Ascending aorta (tissue), 2 donors: ENCODE data around the gene ARAP1. TPM values are rescaled to one million over a fixed set of nuclear protein-coding genes. Genes with fewer than 3 reads are reported as not detected.

Experiments
- DNase-seq, 2 donors: peaks; one replicate each; pipeline ENCODE4 v3.0.0-alpha.2; 2019; ENCODE audit warnings: low spot score in 2 of 2
- H3K27ac ChIP-seq, 2 donors: fragments of 200-600 bp; sonication (generic); one replicate each; pipeline ENCODE4 v1.5.1; 2016 to 2017; ENCODE audit warnings: mild to moderate bottlenecking in 1 of 2
- H3K27me3 ChIP-seq: fragments of 200-600 bp; sonication (generic); one replicate; pipeline ENCODE4 v1.5.1; 2017
- H3K36me3 ChIP-seq, 2 donors: fragments of 200-600 bp; sonication (generic); one replicate each; pipeline ENCODE4 v1.5.1; 2016
- H3K4me1 ChIP-seq, 2 donors: fragments of 200-600 bp; sonication (generic); one replicate each; pipeline ENCODE4 v1.5.1; 2016 to 2017; ENCODE audit warnings: mild to moderate bottlenecking in 1 of 2
- H3K4me3 ChIP-seq, 2 donors: fragments of 200-600 bp; sonication (generic); one replicate each; pipeline ENCODE4 v1.5.1; 2016 to 2017; ENCODE audit warnings: mild to moderate bottlenecking in 1 of 2
- H3K9me3 ChIP-seq, 2 donors: fragments of 200-600 bp; sonication (generic); one replicate each; pipeline ENCODE4 v1.5.1; 2016
- CTCF ChIP-seq, 3 experiments: fragments of 200-600 bp in 2 of 3; fragments of 450-650 bp in 1 of 3; sonication (generic) in 2 of 3; IDR thresholded peaks; one replicate each; pipeline ENCODE4 v1.5.1; 2016 to 2019; ENCODE audit warnings: antibody characterized with exemption in 3 of 3, mild to moderate bottlenecking in 1 of 3, moderate library complexity in 1 of 3
- intact Hi-C: fragments of 100-400 bp; cut with DNase I; formaldehyde crosslinking; loops from one replicate; pipeline ENCODE4 v1.15.1; 2023
- total RNA-seq: library from RNA; depleted of rRNA; stranded (reverse); fragments of >200 nt; gene quantifications from one replicate; pipeline ENCODE4 v1.1.0, GENCODE V29; 2016

ARAP1 gene
- total RNA-seq, 1 donor from 2014 or later = 238 TPM

DNA sequence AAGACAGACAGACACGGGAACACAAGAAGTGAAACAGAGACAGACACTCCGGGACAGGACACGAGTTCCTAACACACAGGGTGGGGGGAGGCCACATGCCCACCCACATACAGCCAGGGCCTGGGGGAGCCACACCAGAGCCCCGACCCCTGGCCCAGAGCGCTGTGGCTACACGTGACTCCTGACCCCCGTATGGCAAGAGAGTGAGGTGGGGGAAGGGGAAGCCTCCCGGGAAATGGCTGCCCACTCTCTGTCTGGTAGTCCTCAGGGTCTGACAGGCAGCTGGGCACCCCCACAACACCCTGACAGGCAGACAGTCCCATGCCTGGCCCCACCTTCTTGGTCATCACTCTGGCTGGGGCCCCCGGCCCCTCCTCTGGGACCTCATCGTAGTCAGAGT is 39.4 kb downstream of the ARAP1 start:
- H3K36me3 ChIP-seq = peaks cover 46 to 58% of the 10 kb centered on the region in 2 donors
- TF ChIP-seq CTCF (IDR thresholded peaks at IDR 0.05) = no peak
- H3K9me3 ChIP-seq = no peaks in the 10 kb centered on the region
- peak overlapping the region in 1 of 2 donors; percentile 4 for H3K27ac ChIP-seq
- H3K27me3 ChIP-seq = no peaks in the 10 kb centered on the region
- no peaks in the 10 kb centered on the region for H3K4me1 ChIP-seq
- no peak for DNase-seq
- no peak overlapping the region for H3K4me3 ChIP-seq
- intact Hi-C loops = no loop called here

DNA sequence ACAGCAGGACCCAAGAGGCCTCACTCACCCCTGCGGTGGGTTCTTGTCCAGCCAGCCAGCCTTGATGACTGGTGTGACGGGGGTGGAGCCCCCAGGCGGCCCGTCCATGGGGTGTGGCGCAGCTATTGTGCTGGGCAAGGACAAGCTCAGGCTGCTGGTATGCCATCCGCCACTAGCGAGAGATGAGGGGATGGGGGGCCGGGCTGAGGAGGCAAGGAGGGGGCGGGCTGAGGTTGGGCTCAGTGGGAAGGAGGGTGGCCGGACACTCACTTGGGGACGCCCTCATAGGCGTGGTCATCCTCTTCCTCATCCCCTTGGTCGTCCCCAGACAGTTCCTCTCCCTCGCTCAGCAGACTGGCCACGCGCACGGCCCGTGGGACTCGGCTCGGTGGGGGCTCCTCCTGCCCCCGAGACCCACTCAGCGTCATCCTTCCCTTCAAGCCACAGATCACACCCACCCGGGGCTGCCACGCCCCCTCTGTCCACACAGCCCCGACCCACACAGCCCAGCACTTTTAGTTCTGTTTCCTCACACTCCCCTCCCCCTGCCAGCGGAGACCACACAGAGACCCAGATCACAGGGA is 39.9 kb downstream of the ARAP1 start:
- Histone ChIP-seq H3K36me3 (peaks cover 49 to 60% of the 10 kb centered on the region in 2 donors), H3K4me3 (no peak overlapping the region), H3K27me3 (no peaks in the 10 kb centered on the region), H3K27ac (no peak overlapping the region), H3K4me1 (no peaks in the 10 kb centered on the region), H3K9me3 (no peaks in the 10 kb centered on the region)
- intact Hi-C loops = no loop called here
- TF ChIP-seq CTCF (IDR thresholded peaks at IDR 0.05) = no peak
- peak; percentile 63 to 81 for DNase-seq

DNA sequence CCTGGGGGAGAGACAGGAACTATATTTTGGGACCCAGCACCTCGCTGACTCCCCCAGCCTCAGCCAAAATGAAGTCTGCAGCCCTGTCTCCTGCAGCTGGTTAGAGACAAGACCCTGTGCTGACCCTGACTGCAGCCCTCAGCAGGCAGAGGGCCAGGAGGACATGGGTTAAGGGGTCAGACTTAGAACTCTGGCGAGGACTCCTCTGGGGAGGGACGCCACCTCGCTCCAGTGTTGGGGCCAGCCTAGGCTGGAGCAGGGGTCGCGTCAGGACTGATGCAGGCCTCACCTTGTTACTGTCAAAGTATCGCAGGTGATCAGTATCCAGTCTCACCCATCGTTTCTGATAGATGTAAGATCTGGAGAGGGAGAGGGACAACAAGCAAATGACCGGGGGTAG is 41.1 kb downstream of the ARAP1 start:
- no peak for TF ChIP-seq CTCF (IDR thresholded peaks at IDR 0.05)
- Histone ChIP-seq H3K4me3 (no peak overlapping the region), H3K36me3 (peaks cover 57 to 60% of the 10 kb centered on the region in 2 donors), H3K4me1 (no peaks in the 10 kb centered on the region), H3K27ac (no peak overlapping the region), H3K27me3 (no peaks in the 10 kb centered on the region), H3K9me3 (no peaks in the 10 kb centered on the region)
- DNase-seq = no peak
- intact Hi-C loops = no loop called here

GRCh38 chr11:72710278-72710677 is 41.9 kb downstream of the ARAP1 start:
- no peaks in the 10 kb centered on the region for H3K27me3 ChIP-seq
- H3K36me3 ChIP-seq = peaks cover 60 to 69% of the 10 kb centered on the region in 2 donors
- H3K4me3 ChIP-seq = no peak overlapping the region
- no peak overlapping the region for H3K27ac ChIP-seq
- DNase-seq = no peak
- H3K9me3 ChIP-seq = no peaks in the 10 kb centered on the region
- intact Hi-C loops = no loop called here
- TF ChIP-seq CTCF (IDR thresholded peaks at IDR 0.05) = no peak
- no peaks in the 10 kb centered on the region for H3K4me1 ChIP-seq

DNA sequence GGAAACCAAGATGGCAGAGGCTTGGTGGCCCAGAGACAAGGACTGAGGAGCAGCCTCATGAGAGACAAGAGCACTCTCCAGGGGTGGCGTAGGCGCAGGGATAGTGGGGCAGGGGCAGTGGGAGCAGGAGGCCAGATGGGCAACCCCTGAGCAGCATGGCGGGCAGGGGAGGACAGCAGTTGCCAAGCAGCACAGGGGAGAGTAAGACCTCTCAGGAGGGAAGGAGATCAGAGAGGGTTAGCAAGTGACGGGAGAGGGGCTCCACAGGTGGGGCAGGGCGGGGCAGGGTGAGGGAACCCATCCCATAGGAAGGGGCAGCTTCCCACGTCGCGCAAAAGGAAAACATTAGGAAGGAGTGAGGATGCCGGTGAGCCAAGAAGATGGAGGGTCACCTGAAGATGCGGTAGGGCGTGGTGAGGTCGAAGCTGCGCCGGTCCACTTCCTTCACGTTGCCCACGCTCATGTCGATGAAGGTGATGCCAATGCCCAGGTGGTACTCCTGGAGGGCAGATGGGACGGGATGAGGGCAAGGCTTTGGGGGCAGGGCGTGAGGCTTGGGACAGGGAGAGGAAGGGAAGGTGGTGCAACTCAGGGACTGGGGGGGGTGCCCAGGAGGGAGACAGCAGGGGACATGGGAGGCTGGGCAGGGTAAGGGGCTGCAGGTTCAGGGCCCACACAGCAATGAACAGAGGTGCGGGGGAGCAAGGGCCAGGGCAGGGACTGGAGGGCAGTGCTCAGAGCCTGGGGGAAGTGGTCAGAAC is 42.5 kb downstream of the ARAP1 start:
- Histone ChIP-seq H3K36me3 (peaks cover 65 to 72% of the 10 kb centered on the region in 2 donors), H3K4me1 (no peaks in the 10 kb centered on the region), H3K4me3 (no peak overlapping the region), H3K27ac (no peak overlapping the region), H3K9me3 (no peaks in the 10 kb centered on the region), H3K27me3 (no peaks in the 10 kb centered on the region)
- no peak for DNase-seq
- intact Hi-C loops = no loop called here
- TF ChIP-seq CTCF (IDR thresholded peaks at IDR 0.05) = no peak
